Gastroesophageal sphincter (tissue), 4 donors: ENCODE data around the gene SMIM12. TPM values are rescaled to one million over a fixed set of nuclear protein-coding genes. Genes with fewer than 3 reads are reported as not detected.
"Not testable (repeated sequence)": the region's sequence is repeated elsewhere in the genome, so short reads cannot be mapped to it uniquely, and the experiment has no call there.

Experiments used
- ATAC-seq: fragments of 150-250 bp; one replicate; pipeline ENCODE4 v1.9.1; 2016; ENCODE audit warnings: mild to moderate bottlenecking, moderate library complexity
- H3K27ac ChIP-seq, 4 donors: fragments of 200-600 bp; sonication (generic) in 3 of 4; 1 replicate in 3 of 4; 2 replicates in 1 of 4; pipeline ENCODE4 v1.5.1; 2016 to 2019
- H3K27me3 ChIP-seq: fragments of 200-600 bp; sonication (generic); one replicate; pipeline ENCODE4 v1.5.1; 2019
- H3K36me3 ChIP-seq, 2 donors: fragments of 200-600 bp; sonication (generic); one replicate each; pipeline ENCODE4 v1.5.1; 2019; ENCODE audit warnings: control low read depth in 1 of 2
- H3K4me1 ChIP-seq, 3 donors: fragments of 200-600 bp; sonication (generic); 1 replicate in 2 of 3; 2 replicates in 1 of 3; pipeline ENCODE4 v1.5.1; 2016 to 2019; ENCODE audit warnings: control low read depth in 2 of 3
- H3K4me3 ChIP-seq, 2 donors: fragments of 200-600 bp; sonication (generic); one replicate each; pipeline ENCODE4 v1.5.1; 2019; ENCODE audit warnings: mild to moderate bottlenecking in 1 of 2, moderate library complexity in 1 of 2
- H3K9me3 ChIP-seq, 3 donors: fragments of 200-600 bp; sonication (generic); one replicate each; pipeline ENCODE4 v1.5.1; 2017 to 2019; ENCODE audit warnings: control low read depth in 2 of 3
- EP300 ChIP-seq: sonication (generic); formaldehyde crosslinking; IDR thresholded peaks from one replicate; pipeline ENCODE4 v1.6.1; 2017; ENCODE audit warnings: antibody characterized with exemption, mild to moderate bottlenecking
- POLR2A ChIP-seq, 2 donors: fragments of 450-650 bp; IDR thresholded peaks; one replicate each; pipeline ENCODE4 v1.6.1; 2017; ENCODE audit warnings: antibody characterized with exemption in 2 of 2, mild to moderate bottlenecking in 2 of 2, moderate library complexity in 1 of 2
- POLR2AphosphoS5 ChIP-seq: sonication (generic); formaldehyde crosslinking; IDR thresholded peaks from one replicate; pipeline ENCODE4 v1.6.1; 2017; ENCODE audit warnings: antibody characterized with exemption
- WGBS, 2 donors: methylation state at CpG; one replicate each; pipeline ENCODE4 v1.1.5; 2018; ENCODE audit warnings: low coverage in 1 of 2; 5-methylcytosine and 5-hydroxymethylcytosine counted together
- total RNA-seq, 4 donors: library from RNA; depleted of rRNA; stranded (reverse); fragments of >200 nt; gene quantifications; one replicate each; pipeline ENCODE4 v1.1.0, GENCODE V29; 2016
- TF ChIP-seq, protein P1 (sequence below), 4 experiments: fragments of 200-600 bp in 2 of 4; fragments of 450-650 bp in 2 of 4; sonication (generic) in 1 of 4; IDR thresholded peaks; one replicate each; pipeline ENCODE4 v1.5.1; 2017 to 2019; ENCODE audit warnings: antibody characterized with exemption in 4 of 4, mild to moderate bottlenecking in 2 of 4, moderate library complexity in 2 of 4

SMIM12 gene
- total RNA-seq, 4 donors from 2014 or later = 34.2 to 52.0 (median 37.8) TPM

DNA sequence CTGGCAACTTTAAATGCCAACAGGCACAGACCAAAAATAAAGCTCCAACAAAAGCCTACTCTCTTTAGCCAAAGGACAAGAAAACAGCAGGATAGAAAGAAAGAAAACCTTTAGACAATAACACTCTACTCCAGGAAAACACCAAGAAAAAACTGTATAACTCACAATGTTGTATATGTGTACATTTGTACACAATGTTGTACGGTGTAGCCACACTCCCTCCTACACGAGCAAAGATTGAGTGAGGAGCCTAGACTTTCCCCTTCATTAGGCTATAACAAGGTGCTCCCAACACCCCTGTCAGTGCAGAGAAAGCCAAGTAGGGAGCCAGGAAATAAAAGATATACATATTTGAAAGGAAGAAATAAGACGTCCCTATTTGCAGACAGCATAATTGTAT, 42.8 kb downstream of the SMIM12 start:
- no peaks in the 10 kb centered on the region for H3K36me3 ChIP-seq
- H3K27ac ChIP-seq = no peak overlapping the region
- TF ChIP-seq, protein P1, sequence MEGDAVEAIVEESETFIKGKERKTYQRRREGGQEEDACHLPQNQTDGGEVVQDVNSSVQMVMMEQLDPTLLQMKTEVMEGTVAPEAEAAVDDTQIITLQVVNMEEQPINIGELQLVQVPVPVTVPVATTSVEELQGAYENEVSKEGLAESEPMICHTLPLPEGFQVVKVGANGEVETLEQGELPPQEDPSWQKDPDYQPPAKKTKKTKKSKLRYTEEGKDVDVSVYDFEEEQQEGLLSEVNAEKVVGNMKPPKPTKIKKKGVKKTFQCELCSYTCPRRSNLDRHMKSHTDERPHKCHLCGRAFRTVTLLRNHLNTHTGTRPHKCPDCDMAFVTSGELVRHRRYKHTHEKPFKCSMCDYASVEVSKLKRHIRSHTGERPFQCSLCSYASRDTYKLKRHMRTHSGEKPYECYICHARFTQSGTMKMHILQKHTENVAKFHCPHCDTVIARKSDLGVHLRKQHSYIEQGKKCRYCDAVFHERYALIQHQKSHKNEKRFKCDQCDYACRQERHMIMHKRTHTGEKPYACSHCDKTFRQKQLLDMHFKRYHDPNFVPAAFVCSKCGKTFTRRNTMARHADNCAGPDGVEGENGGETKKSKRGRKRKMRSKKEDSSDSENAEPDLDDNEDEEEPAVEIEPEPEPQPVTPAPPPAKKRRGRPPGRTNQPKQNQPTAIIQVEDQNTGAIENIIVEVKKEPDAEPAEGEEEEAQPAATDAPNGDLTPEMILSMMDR (IDR thresholded peaks at IDR 0.05) = no peak
- TF ChIP-seq POLR2AphosphoS5 = no peak
- TF ChIP-seq POLR2A (IDR thresholded peaks at IDR 0.05) = no peak
- TF ChIP-seq EP300 = no peak
- no peaks in the 10 kb centered on the region for H3K27me3 ChIP-seq
- H3K4me1 ChIP-seq = peaks cover 0 to 4% (median 0%) of the 10 kb centered on the region in 3 donors
- no peaks in the 10 kb centered on the region for H3K9me3 ChIP-seq
- ATAC-seq = no peak
- WGBS, 2 donors = 76 to 81% methylated on average over 3 of the region's 3 CpGs
- H3K4me3 ChIP-seq = no peak overlapping the region

DNA sequence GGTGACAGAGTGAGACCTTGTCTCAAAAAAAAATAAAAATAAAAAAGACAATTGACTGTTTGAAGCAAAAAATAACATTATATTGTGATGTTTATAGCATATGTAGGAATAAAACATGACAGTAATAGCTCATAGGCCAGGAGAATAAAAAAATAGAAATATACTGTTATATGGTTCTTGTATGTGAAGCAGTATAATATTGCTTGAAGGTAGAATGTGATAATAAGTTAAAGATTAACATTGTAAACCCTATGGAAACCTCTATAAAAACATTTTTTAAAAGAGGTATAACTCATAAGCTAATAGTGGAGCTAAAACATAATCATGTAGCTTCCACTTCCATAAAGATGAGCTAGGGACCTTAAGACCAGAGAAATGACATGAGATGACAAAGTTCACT, 43.2 kb downstream of the SMIM12 start:
- no peak overlapping the region for H3K27ac ChIP-seq
- ATAC-seq = no peak

DNA sequence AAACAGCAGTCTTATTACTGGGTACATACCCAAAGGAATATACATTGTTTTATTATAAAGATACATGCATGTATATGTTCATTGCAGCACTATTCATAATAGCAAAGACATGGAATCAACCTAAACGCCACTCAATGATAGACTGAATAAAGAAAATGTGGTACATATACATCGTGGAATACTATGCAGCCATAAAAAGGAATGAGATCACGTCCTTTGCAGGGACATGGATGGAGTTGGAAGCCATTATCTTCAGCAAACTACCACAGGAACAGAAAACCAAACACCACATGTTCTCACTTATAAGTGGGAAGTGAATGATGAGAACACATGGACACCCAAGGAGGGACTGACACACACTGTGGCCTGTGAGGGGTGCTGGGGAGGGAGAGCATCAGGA, 48.8 kb downstream of the SMIM12 start:
- not testable (repeated sequence) for H3K27ac ChIP-seq, H3K36me3 ChIP-seq, H3K4me3 ChIP-seq, H3K9me3 ChIP-seq, H3K4me1 ChIP-seq, H3K27me3 ChIP-seq, ATAC-seq
- WGBS, 2 donors = 94 to 100% methylated on average over 3 of the region's 3 CpGs

More for the DNA sequence above, 43.2 kb downstream of the SMIM12 start:
- Histone ChIP-seq H3K36me3 (no peaks in the 10 kb centered on the region), H3K27me3 (no peaks in the 10 kb centered on the region), H3K4me1 (peaks cover 0 to 4% (median 0%) of the 10 kb centered on the region in 3 donors), H3K4me3 (no peak overlapping the region), H3K9me3 (no peaks in the 10 kb centered on the region)
- TF ChIP-seq EP300 (no peak), POLR2AphosphoS5 (no peak)
- TF ChIP-seq, protein P1 (IDR thresholded peaks at IDR 0.05) = no peak

DNA sequence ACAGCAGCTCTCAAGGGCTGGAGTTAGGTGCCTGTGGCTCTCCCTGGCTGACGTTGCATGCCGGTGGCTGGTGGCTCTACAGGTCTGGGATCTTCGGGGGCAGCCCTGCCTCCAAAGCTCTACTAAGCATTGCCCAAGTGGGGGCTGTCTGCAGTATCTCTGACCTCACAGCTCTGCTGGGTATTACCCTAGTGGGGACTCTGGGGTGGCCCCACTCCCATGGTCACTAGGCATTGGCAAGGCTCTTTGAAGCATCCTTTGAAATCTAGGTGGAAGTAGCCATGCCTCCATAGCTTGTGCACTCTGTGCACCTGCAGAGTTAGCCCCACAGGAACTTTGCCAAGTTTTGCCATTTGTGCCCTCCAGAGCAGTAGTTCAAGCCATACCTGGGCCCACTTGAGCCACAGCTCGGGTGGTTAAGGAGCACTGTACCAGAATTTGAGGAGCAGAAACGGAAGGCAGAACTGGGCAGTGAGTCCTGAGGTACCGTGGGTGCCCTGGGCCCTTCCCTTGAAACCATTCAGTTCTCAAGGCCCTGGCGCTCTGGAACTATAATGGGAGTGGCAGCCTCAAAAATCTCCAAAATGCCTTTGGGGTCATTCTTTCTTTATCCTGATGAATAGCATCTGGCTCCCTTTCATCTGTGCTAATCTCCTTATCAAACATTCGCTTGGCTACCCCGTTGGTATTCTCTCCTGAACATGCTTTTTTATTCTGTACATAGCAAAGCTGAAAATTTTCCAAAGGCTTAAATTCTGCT, 51.3 kb downstream of the SMIM12 start:
- Histone ChIP-seq H3K4me3 (no peak overlapping the region), H3K9me3 (no peaks in the 10 kb centered on the region), H3K27ac (no peak overlapping the region), H3K36me3 (peaks cover 0 to 12% of the 10 kb centered on the region in 2 donors), H3K27me3 (no peaks in the 10 kb centered on the region), H3K4me1 (no peaks in the 10 kb centered on the region)
- WGBS, 2 donors = 79 to 100% methylated on average over 4 to 5 of the region's 9 CpGs
- TF ChIP-seq POLR2AphosphoS5 = no peak
- TF ChIP-seq POLR2A (IDR thresholded peaks at IDR 0.05) = no peak
- no peak for TF ChIP-seq EP300
- TF ChIP-seq, protein P1 (IDR thresholded peaks at IDR 0.05) = no peak
- ATAC-seq = no peak

DNA sequence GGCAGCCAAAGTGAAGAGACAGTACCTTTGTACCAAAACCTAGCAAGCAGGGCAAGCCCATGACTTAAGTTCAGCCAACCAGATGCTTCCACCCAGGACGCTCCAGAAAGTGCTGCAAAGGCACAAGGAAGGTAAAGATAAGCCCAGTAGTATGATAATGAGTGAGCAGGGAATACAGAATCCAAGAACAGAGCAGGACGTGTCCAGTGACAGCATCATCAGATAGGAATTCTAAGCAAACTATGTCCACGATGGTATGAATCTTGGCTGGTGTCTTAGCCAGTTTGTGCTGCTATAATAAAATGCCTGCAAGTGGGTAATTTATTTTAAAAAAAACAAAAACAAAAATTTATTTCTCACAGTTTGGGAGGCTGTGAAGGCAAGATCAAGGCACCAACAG, 53.2 kb downstream of the SMIM12 start:
- Histone ChIP-seq H3K4me3 (no peak overlapping the region), H3K9me3 (no peaks in the 10 kb centered on the region), H3K27me3 (no peaks in the 10 kb centered on the region), H3K4me1 (no peaks in the 10 kb centered on the region), H3K36me3 (peaks cover 0 to 12% of the 10 kb centered on the region in 2 donors), H3K27ac (no peak overlapping the region)
- ATAC-seq = no peak
- 46 to 54% methylated on average over 3 of the region's 3 CpGs for WGBS, 2 donors
- TF ChIP-seq POLR2AphosphoS5 (no peak), POLR2A (IDR thresholded peaks at IDR 0.05) (no peak), EP300 (no peak)
- TF ChIP-seq, protein P1 (IDR thresholded peaks at IDR 0.05) = no peak
